Measurements from ENCODE around the gene LTV1.

LTV1 gene

GRCh38 chr6:143884216-143884900, 41.2 kb downstream of the LTV1 start:
- no peak for DNase-seq (ENCODE audit: low spot score)
- in situ Hi-C loops (cut with MboI; ENCODE audit: low sequenced_read_pairs, unreplicated experiment) = no loop called here
- TF ChIP-seq CTCF (IDR thresholded peaks at IDR 0.05; ENCODE audit: borderline replicate concordance, control extremely low read depth, extremely low read depth, insufficient read depth, missing control alignments) = no peak

GRCh38 chr6:143885116-143885515, 42.0 kb downstream of the LTV1 start:
- in situ Hi-C loops (cut with MboI; ENCODE audit: low sequenced_read_pairs, unreplicated experiment) = no loop called here

GRCh38 chr6:143894655-143895054, 51.5 kb downstream of the LTV1 start:
- TF ChIP-seq CTCF (IDR thresholded peaks at IDR 0.05; ENCODE audit: borderline replicate concordance, control extremely low read depth, extremely low read depth, insufficient read depth, missing control alignments) = no peak
- no peak for DNase-seq (ENCODE audit: low spot score)
- in situ Hi-C loops (cut with MboI; ENCODE audit: low sequenced_read_pairs, unreplicated experiment) = no loop called here

More at GRCh38 chr6:143885116-143885515, 42.0 kb downstream of the LTV1 start:
- TF ChIP-seq CTCF (IDR thresholded peaks at IDR 0.05; ENCODE audit: borderline replicate concordance, control extremely low read depth, extremely low read depth, insufficient read depth, missing control alignments) = no peak
- no peak for DNase-seq (ENCODE audit: low spot score)

- in situ Hi-C loops (cut with MboI; ENCODE audit: low sequenced_read_pairs, unreplicated experiment) = no loop called here
- TF ChIP-seq CTCF (IDR thresholded peaks at IDR 0.05; ENCODE audit: borderline replicate concordance, control extremely low read depth, extremely low read depth, insufficient read depth, missing control alignments) = no peak
- no peak for DNase-seq (ENCODE audit: low spot score)
Observed at GRCh38 chr6:143896126-143896860, 53.2 kb downstream of the LTV1 start.

GRCh38 chr6:143900358-143900757, 57.2 kb downstream of the LTV1 start:
- no peak for TF ChIP-seq CTCF (IDR thresholded peaks at IDR 0.05; ENCODE audit: borderline replicate concordance, control extremely low read depth, extremely low read depth, insufficient read depth, missing control alignments)
- DNase-seq (ENCODE audit: low spot score) = no peak
- in situ Hi-C loops (cut with MboI; ENCODE audit: low sequenced_read_pairs, unreplicated experiment) = no loop called here

- peak; percentile 58 for DNase-seq (ENCODE audit: low spot score)
- in situ Hi-C loops (cut with MboI; ENCODE audit: low sequenced_read_pairs, unreplicated experiment) = no loop called here
- no peak for TF ChIP-seq CTCF (IDR thresholded peaks at IDR 0.05; ENCODE audit: borderline replicate concordance, control extremely low read depth, extremely low read depth, insufficient read depth, missing control alignments)
Observed at GRCh38 chr6:143901885-143902750, 59.0 kb downstream of the LTV1 start.
